Measurements from ENCODE around the gene SYT14.

SYT14 gene

GRCh38 chr1:210053126-210053525 lies 115.1 kb downstream of the SYT14 start:
- Histone ChIP-seq H3K4me1 (ENCODE audit: control insufficient read depth in 2 of 2, insufficient read depth in 2 of 2, low read length in 2 of 2) (no peaks in the 10 kb centered on the region), H3K4me3 (ENCODE audit: low read length in 2 of 2) (no peak overlapping the region), H3K27ac (ENCODE audit: low read depth in 2 of 2, low read length in 2 of 2) (no peak overlapping the region), H3K27me3 (ENCODE audit: control insufficient read depth in 2 of 2, insufficient read depth in 2 of 2, low read length in 2 of 2) (no peaks in the 10 kb centered on the region), H3K9ac (ENCODE audit: low read depth in 1 of 2, low read length in 2 of 2) (no peak overlapping the region), H3K9me3 (ENCODE audit: control insufficient read depth in 2 of 2, low read length in 2 of 2) (no peaks in the 10 kb centered on the region), H3K36me3 (ENCODE audit: control insufficient read depth in 2 of 2, insufficient read depth in 2 of 2, low read length in 2 of 2) (no peaks in the 10 kb centered on the region)

GRCh38 chr1:210057593-210057992 lies 119.6 kb downstream of the SYT14 start:
- no peaks in the 10 kb centered on the region for H3K4me1 ChIP-seq (ENCODE audit: control insufficient read depth in 2 of 2, insufficient read depth in 2 of 2, low read length in 2 of 2)
- no peaks in the 10 kb centered on the region for H3K27me3 ChIP-seq (ENCODE audit: control insufficient read depth in 2 of 2, insufficient read depth in 2 of 2, low read length in 2 of 2)

DNA sequence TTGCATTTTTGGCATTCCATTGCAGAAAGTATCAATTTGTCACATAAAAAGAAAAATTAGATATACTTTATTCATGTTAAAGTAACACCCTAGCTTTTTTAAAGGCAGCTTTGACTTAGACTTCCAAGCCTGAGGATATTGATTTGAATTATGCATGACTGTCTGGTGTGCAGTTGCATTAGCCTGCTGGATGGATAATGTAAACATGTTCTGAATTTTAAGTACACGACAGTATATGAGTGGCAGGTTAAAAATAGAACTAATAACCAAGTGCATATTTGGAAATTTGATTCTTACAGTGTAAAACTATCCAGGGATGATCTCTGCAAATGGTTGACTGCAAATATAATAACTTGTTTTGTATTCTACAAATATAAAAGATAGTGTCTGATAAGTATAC lies 124.0 kb downstream of the SYT14 start:
- no peaks in the 10 kb centered on the region for H3K36me3 ChIP-seq (ENCODE audit: control insufficient read depth in 2 of 2, insufficient read depth in 2 of 2, low read length in 2 of 2)
- H3K4me1 ChIP-seq (ENCODE audit: control insufficient read depth in 2 of 2, insufficient read depth in 2 of 2, low read length in 2 of 2): no peaks in the 10 kb centered on the region
- no peak overlapping the region for H3K27ac ChIP-seq (ENCODE audit: low read depth in 2 of 2, low read length in 2 of 2)
- no peaks in the 10 kb centered on the region for H3K27me3 ChIP-seq (ENCODE audit: control insufficient read depth in 2 of 2, insufficient read depth in 2 of 2, low read length in 2 of 2)
- H3K9me3 ChIP-seq (ENCODE audit: control insufficient read depth in 2 of 2, low read length in 2 of 2): no peaks in the 10 kb centered on the region
- no peak overlapping the region for H3K9ac ChIP-seq (ENCODE audit: low read depth in 1 of 2, low read length in 2 of 2)
- H3K4me3 ChIP-seq (ENCODE audit: low read length in 2 of 2): no peak overlapping the region

More at GRCh38 chr1:210057593-210057992, 119.6 kb downstream of the SYT14 start:
- no peak overlapping the region for H3K27ac ChIP-seq (ENCODE audit: low read depth in 2 of 2, low read length in 2 of 2)
- H3K36me3 ChIP-seq (ENCODE audit: control insufficient read depth in 2 of 2, insufficient read depth in 2 of 2, low read length in 2 of 2): no peaks in the 10 kb centered on the region
- no peak overlapping the region for H3K4me3 ChIP-seq (ENCODE audit: low read length in 2 of 2)
- H3K9me3 ChIP-seq (ENCODE audit: control insufficient read depth in 2 of 2, low read length in 2 of 2): no peaks in the 10 kb centered on the region
- no peak overlapping the region for H3K9ac ChIP-seq (ENCODE audit: low read depth in 1 of 2, low read length in 2 of 2)

DNA sequence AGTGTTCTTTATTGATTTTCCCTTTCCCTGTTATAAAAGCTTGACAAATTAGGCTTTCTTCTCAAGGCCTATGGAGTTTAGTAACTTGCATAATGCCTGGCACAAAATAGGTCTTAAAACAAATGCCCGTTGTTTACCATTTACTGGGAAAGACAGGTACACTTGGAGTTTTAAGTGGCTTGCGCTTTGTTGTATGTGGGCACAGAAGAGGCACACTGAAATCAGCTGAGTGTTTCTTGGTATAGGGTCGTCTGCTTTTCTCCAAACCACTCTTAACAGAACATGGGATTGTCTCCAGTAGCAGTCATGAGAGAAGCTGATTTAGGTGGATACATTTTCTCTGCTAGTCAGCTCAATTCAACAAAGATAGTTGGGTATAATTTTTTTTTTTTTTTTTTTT lies 132.5 kb downstream of the SYT14 start:
- Histone ChIP-seq H3K9me3 (ENCODE audit: control insufficient read depth in 2 of 2, low read length in 2 of 2) (no peaks in the 10 kb centered on the region), H3K36me3 (ENCODE audit: control insufficient read depth in 2 of 2, insufficient read depth in 2 of 2, low read length in 2 of 2) (no peaks in the 10 kb centered on the region), H3K4me1 (ENCODE audit: control insufficient read depth in 2 of 2, insufficient read depth in 2 of 2, low read length in 2 of 2) (no peaks in the 10 kb centered on the region), H3K27me3 (ENCODE audit: control insufficient read depth in 2 of 2, insufficient read depth in 2 of 2, low read length in 2 of 2) (no peaks in the 10 kb centered on the region), H3K4me3 (ENCODE audit: low read length in 2 of 2) (no peak overlapping the region), H3K27ac (ENCODE audit: low read depth in 2 of 2, low read length in 2 of 2) (no peak overlapping the region), H3K9ac (ENCODE audit: low read depth in 1 of 2, low read length in 2 of 2) (no peak overlapping the region)

DNA sequence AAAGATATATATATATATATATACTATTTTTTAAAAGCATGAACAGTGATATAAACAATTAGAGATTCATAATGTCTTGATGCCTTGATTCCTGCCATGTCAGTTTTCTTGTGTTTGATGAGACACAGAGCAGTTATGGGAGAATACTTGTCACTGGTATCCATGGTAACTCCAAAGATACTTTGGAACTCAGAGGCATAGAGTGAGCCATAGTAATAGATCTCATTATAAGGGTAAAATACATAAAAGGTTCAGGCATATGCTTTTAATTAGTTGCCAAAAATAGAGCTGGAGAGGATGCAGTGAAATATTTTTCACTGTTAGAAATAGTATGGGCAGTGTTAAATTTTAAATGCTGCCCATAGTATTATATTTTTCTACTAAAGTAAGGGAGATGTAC lies 134.1 kb downstream of the SYT14 start:
- Histone ChIP-seq H3K27me3 (ENCODE audit: control insufficient read depth in 2 of 2, insufficient read depth in 2 of 2, low read length in 2 of 2) (no peaks in the 10 kb centered on the region), H3K9ac (ENCODE audit: low read depth in 1 of 2, low read length in 2 of 2) (no peak overlapping the region), H3K9me3 (ENCODE audit: control insufficient read depth in 2 of 2, low read length in 2 of 2) (no peaks in the 10 kb centered on the region), H3K36me3 (ENCODE audit: control insufficient read depth in 2 of 2, insufficient read depth in 2 of 2, low read length in 2 of 2) (no peaks in the 10 kb centered on the region), H3K4me3 (ENCODE audit: low read length in 2 of 2) (no peak overlapping the region), H3K4me1 (ENCODE audit: control insufficient read depth in 2 of 2, insufficient read depth in 2 of 2, low read length in 2 of 2) (no peaks in the 10 kb centered on the region), H3K27ac (ENCODE audit: low read depth in 2 of 2, low read length in 2 of 2) (no peak overlapping the region)

- H3K27ac ChIP-seq (ENCODE audit: low read depth in 2 of 2, low read length in 2 of 2): no peak overlapping the region
- no peaks in the 10 kb centered on the region for H3K4me1 ChIP-seq (ENCODE audit: control insufficient read depth in 2 of 2, insufficient read depth in 2 of 2, low read length in 2 of 2)
- no peaks in the 10 kb centered on the region for H3K9me3 ChIP-seq (ENCODE audit: control insufficient read depth in 2 of 2, low read length in 2 of 2)
Measured at GRCh38 chr1:210072896-210073504, 135.0 kb downstream of the SYT14 start.

DNA sequence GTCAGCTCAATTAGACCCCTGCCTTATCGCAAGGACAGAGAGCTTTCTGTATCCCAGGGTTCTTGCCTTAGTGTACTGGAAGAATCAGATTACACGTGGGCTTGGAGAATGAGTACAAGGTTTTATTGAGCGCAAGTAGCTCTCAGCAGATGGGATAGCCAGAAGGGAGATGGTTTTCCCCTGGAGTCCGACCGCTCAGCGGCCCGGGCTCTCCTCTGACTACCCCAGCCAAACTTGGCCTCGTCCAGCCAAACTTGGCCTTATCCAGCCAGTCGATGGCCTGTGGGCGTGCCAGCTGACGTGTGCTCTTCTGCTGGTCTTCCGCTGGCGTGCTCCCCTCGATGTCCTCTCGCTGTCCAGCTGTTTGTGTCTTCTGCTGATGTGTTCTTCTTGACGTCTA lies 136.9 kb downstream of the SYT14 start:
- Histone ChIP-seq H3K27ac (ENCODE audit: low read depth in 2 of 2, low read length in 2 of 2) (no peak overlapping the region), H3K4me3 (ENCODE audit: low read length in 2 of 2) (no peak overlapping the region), H3K9ac (ENCODE audit: low read depth in 1 of 2, low read length in 2 of 2) (no peak overlapping the region), H3K36me3 (ENCODE audit: control insufficient read depth in 2 of 2, insufficient read depth in 2 of 2, low read length in 2 of 2) (no peaks in the 10 kb centered on the region), H3K27me3 (ENCODE audit: control insufficient read depth in 2 of 2, insufficient read depth in 2 of 2, low read length in 2 of 2) (no peaks in the 10 kb centered on the region), H3K9me3 (ENCODE audit: control insufficient read depth in 2 of 2, low read length in 2 of 2) (no peaks in the 10 kb centered on the region), H3K4me1 (ENCODE audit: control insufficient read depth in 2 of 2, insufficient read depth in 2 of 2, low read length in 2 of 2) (no peaks in the 10 kb centered on the region)

More at GRCh38 chr1:210072896-210073504, 135.0 kb downstream of the SYT14 start:
- Histone ChIP-seq H3K4me3 (ENCODE audit: low read length in 2 of 2) (no peak overlapping the region), H3K36me3 (ENCODE audit: control insufficient read depth in 2 of 2, insufficient read depth in 2 of 2, low read length in 2 of 2) (no peaks in the 10 kb centered on the region), H3K27me3 (ENCODE audit: control insufficient read depth in 2 of 2, insufficient read depth in 2 of 2, low read length in 2 of 2) (no peaks in the 10 kb centered on the region), H3K9ac (ENCODE audit: low read depth in 1 of 2, low read length in 2 of 2) (no peak overlapping the region)

DNA sequence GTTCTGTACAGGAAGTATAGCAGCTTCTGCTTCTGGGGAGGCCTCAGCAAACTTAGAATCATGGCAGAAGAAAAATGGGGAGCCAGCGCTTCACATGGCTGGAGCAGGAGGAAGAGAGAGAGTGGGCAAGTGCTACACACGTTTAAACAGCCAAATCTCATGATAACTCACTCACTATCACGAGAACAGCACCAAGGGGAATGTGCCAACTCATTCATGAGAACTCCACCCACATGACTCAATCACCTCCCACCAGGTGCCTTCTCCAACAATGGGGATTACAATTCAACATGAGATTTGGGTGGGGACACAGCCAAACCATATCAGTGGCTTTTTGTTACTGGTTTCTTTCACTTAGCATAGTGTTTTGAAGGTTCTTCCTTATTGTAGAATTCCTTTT lies 138.6 kb downstream of the SYT14 start:
- H3K27ac ChIP-seq (ENCODE audit: low read depth in 2 of 2, low read length in 2 of 2): no peak overlapping the region
- no peak overlapping the region for H3K4me3 ChIP-seq (ENCODE audit: low read length in 2 of 2)
- H3K36me3 ChIP-seq (ENCODE audit: control insufficient read depth in 2 of 2, insufficient read depth in 2 of 2, low read length in 2 of 2): no peaks in the 10 kb centered on the region
- H3K4me1 ChIP-seq (ENCODE audit: control insufficient read depth in 2 of 2, insufficient read depth in 2 of 2, low read length in 2 of 2): no peaks in the 10 kb centered on the region
- no peaks in the 10 kb centered on the region for H3K27me3 ChIP-seq (ENCODE audit: control insufficient read depth in 2 of 2, insufficient read depth in 2 of 2, low read length in 2 of 2)
- no peak overlapping the region for H3K9ac ChIP-seq (ENCODE audit: low read depth in 1 of 2, low read length in 2 of 2)
- H3K9me3 ChIP-seq (ENCODE audit: control insufficient read depth in 2 of 2, low read length in 2 of 2): no peaks in the 10 kb centered on the region

DNA sequence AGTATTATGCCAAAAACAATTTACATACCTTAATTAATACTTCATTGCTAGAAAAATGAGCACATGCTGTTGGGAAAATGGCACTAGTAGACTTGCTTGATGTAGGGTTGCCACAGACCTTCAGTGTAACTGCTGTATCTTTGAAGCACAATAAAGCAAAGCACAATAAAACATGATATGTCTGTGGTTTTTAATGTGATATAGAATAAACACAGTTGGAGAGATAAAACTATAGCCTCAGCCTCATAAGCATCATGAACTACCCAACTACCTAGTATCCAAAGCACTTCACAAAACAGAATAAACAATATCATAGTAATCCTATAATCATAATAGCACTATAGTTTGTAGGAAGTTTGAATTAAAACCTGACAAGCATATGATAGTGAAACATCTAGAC lies 143.5 kb downstream of the SYT14 start:
- H3K4me3 ChIP-seq (ENCODE audit: low read length in 2 of 2): no peak overlapping the region
- H3K9me3 ChIP-seq (ENCODE audit: control insufficient read depth in 2 of 2, low read length in 2 of 2): no peaks in the 10 kb centered on the region
- no peaks in the 10 kb centered on the region for H3K27me3 ChIP-seq (ENCODE audit: control insufficient read depth in 2 of 2, insufficient read depth in 2 of 2, low read length in 2 of 2)
- no peaks in the 10 kb centered on the region for H3K4me1 ChIP-seq (ENCODE audit: control insufficient read depth in 2 of 2, insufficient read depth in 2 of 2, low read length in 2 of 2)
- no peak overlapping the region for H3K27ac ChIP-seq (ENCODE audit: low read depth in 2 of 2, low read length in 2 of 2)
- no peak overlapping the region for H3K9ac ChIP-seq (ENCODE audit: low read depth in 1 of 2, low read length in 2 of 2)
- no peaks in the 10 kb centered on the region for H3K36me3 ChIP-seq (ENCODE audit: control insufficient read depth in 2 of 2, insufficient read depth in 2 of 2, low read length in 2 of 2)

GRCh38 chr1:210085359-210085758 lies 147.3 kb downstream of the SYT14 start:
- Histone ChIP-seq H3K9ac (ENCODE audit: low read depth in 1 of 2, low read length in 2 of 2) (no peak overlapping the region), H3K4me1 (ENCODE audit: control insufficient read depth in 2 of 2, insufficient read depth in 2 of 2, low read length in 2 of 2) (no peaks in the 10 kb centered on the region), H3K27me3 (ENCODE audit: control insufficient read depth in 2 of 2, insufficient read depth in 2 of 2, low read length in 2 of 2) (no peaks in the 10 kb centered on the region), H3K9me3 (ENCODE audit: control insufficient read depth in 2 of 2, low read length in 2 of 2) (no peaks in the 10 kb centered on the region), H3K4me3 (ENCODE audit: low read length in 2 of 2) (no peak overlapping the region), H3K36me3 (ENCODE audit: control insufficient read depth in 2 of 2, insufficient read depth in 2 of 2, low read length in 2 of 2) (no peaks in the 10 kb centered on the region), H3K27ac (ENCODE audit: low read depth in 2 of 2, low read length in 2 of 2) (no peak overlapping the region)

- H3K27ac ChIP-seq (ENCODE audit: low read depth in 2 of 2, low read length in 2 of 2): no peak overlapping the region
- no peaks in the 10 kb centered on the region for H3K9me3 ChIP-seq (ENCODE audit: control insufficient read depth in 2 of 2, low read length in 2 of 2)
- H3K27me3 ChIP-seq (ENCODE audit: control insufficient read depth in 2 of 2, insufficient read depth in 2 of 2, low read length in 2 of 2): no peaks in the 10 kb centered on the region
- H3K9ac ChIP-seq (ENCODE audit: low read depth in 1 of 2, low read length in 2 of 2): no peak overlapping the region
- no peaks in the 10 kb centered on the region for H3K4me1 ChIP-seq (ENCODE audit: control insufficient read depth in 2 of 2, insufficient read depth in 2 of 2, low read length in 2 of 2)
- H3K4me3 ChIP-seq (ENCODE audit: low read length in 2 of 2): no peak overlapping the region
- H3K36me3 ChIP-seq (ENCODE audit: control insufficient read depth in 2 of 2, insufficient read depth in 2 of 2, low read length in 2 of 2): no peaks in the 10 kb centered on the region
Measured at GRCh38 chr1:210087058-210087457, 149.0 kb downstream of the SYT14 start.

Measured in mucosa of rectum (tissue), 2 donors.